Astrocyte (in vitro differentiated cells and primary cell): ENCODE measurements around the gene ACSL1.
"Not testable (repeated sequence)": the region's sequence is repeated elsewhere in the genome, so short reads cannot be mapped to it uniquely, and the experiment has no call there.

Experiments used
- CTCF ChIP-seq: IDR thresholded peaks from 2 replicates; pipeline ENCODE4 v1.5.1; 2011; ENCODE audit warnings: low read depth, mild to moderate bottlenecking, inconsistent platforms, low read length, moderate library complexity; ENCODE audit not compliant: insufficient read depth
- EZH2 ChIP-seq: IDR thresholded peaks from 2 replicates; pipeline ENCODE4 v1.6.1; 2012; ENCODE audit warnings: mild to moderate bottlenecking, low read length, inconsistent platforms; ENCODE audit not compliant: insufficient read depth

GRCh38 chr4:184839075-184839399 lies 13.3 kb upstream of the ACSL1 start:
- TF ChIP-seq CTCF, EZH2: not testable (repeated sequence)
